Smooth muscle cell of the brain vasculature (primary cell): ENCODE data around the gene PLXNC1.
A peak's percentile ranks its signal among the peaks of the same experiment; 100 is the strongest.

ENCODE experiments used
- DNase-seq: peaks from one replicate; pipeline ENCODE4 v3.0.0-alpha.2; 2012; ENCODE audit warnings: low read depth, low spot score

PLXNC1 gene

DNA sequence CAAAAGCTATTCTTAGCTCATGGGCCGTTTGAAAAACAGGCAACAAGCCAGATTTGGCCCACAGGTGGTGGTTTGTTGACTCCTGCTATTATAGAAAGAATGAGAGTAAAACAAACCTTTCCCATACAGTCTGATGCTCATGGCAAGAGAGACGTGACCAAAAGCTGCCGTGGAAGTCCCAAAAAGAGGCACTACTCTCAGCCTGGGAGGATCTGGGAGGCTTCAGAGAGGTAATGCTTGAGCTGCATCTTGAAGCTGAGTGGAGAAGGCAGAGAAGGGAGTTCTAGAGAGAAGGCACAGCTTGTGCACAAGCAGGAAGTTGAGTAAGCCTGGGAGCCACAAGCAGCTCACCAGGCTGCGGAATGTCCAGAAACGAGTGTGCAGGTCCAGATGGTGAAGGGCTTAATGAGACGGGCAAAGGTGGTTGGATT lies 9.6 kb downstream of the PLXNC1 start:
- no peak for DNase-seq

DNA sequence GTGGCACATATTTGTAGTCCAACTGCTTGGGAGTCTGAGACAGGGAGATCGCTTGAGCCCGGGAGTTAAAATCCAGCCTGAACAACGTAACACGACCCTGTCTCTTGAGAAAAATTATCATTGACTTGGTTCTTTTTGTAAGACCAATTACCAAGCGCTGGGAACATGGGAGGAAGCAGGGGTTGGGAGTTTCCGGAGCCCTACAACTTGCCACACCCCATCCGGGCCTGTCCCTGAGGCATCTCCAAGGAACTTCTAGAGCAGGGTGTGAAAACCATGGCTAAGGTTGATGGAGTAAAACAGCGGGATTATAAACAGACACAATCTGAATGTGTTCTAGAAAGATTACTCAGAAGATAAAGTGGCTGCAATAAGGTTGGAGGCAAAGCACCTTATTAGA lies 10.3 kb downstream of the PLXNC1 start:
- no peak for DNase-seq

DNA sequence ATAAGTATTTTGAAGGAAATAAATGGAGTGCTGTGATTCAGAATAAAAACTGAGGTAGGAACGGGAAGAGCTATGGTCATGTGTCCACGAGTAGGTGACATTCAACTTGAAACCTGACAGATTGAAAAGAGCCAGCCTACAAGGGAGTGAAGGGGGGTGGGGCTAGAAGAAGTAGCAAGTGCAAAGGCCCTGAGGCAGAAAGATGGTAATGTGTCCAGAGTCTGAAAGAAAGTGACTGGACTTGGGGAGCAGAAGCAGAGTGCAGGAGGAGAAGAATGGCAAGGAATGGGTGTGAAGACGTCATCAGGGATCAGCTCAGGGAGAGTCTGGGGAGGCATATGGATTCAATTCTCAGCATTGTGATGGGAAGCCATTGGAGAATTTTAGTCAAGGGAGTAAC lies 13.7 kb downstream of the PLXNC1 start:
- DNase-seq = no peak

DNA sequence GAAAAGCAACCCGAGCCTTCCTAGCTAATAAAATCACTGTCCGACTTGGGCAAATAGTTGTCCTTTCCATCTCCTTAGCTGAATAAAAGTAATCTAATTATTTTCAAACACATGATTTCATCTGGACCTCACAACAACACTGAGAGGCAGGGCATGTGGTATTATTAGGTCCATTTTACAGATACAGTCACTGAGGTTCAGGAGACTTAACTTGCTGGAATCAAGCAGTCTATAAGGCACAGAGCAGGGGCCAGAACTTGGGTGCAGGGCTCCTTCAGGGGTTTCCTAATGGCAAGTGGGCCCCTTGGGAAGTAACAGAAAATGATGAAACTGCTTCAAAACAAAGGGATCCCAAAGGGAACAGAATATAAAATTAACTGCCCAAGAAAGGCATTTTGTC lies 15.5 kb downstream of the PLXNC1 start:
- no peak for DNase-seq

DNA sequence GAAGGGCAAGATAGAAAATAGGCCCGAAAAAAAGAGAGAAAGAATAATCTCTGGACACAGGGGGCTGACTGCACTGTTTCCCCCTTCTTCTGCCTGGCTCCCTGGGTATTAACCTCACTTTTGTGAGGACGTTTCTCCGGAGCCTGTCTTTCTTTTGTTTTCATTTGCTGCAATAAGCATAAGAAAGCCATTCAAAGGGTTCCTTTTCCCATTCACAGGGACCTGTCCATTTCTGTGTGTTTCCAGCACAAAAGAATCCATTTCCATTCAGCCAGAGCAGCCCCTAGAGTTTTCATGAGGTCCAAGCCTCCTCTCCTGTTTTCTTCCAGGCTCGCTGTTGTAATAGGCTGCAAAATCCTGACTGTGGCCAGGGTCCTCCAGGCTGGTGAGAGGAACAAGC lies 16.8 kb downstream of the PLXNC1 start:
- DNase-seq = no peak

DNA sequence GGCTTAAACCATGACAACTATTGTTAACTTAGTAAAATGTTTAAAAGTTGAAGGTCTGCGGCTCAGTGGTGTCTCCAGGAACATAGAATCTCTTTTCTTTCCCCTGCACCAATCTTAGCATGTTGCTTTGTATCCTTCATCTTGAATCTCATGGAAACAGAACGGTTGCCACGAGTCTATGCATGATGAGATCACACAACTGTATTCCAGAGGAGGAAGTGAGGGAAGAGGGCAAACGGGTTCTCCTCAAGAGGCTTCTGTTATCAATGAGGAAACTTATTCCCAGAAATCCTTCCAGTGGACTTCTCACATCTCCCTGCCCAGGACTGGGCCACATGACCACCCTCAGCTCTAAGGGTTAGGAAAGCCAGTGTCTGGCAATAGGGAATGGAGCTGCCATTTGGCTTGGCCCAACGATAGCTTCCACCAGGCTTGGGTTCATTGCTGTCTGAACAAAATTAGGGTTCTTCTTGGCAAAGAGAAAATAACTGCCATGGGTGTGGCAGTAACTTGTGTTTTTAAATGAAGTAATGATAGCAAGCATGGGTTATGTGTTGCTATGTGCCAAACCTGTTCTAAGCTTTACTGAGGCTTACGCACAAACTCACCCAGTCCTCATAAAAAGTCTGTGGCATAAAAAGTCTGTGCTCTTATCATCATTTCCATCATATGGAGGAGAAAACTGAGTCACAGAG lies 17.4 kb downstream of the PLXNC1 start:
- no peak for DNase-seq

DNA sequence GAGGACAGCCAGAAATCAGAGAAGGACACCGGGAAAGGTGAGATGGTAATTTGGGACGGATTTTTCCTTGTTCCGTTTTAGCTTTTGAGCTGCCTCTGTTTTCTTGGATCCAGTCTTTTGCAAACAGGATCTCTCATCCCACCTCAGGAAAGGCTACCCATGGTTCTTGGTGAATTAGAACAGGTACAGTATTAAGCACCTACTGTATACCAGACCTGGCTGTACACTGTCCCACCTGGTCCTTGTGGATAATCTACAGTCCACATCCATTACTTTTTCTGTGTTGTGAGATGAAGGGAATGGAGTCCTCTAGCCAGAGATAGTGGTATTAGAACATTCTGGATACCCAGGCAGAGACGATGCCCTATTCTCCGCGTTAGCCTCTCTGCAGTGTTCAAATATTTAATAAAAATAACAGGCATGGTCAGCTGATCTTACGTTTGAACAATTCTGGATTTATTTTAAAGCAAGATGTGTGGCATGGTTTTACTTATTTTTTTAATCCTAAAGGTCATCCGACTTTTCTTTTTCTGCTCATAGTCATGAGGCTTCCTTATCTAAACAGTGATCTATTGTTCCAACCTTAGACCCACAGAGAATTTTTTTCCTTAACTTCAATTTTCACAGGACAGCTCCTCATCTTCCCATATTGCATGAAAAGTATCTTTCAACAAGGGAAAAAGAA lies 18.8 kb downstream of the PLXNC1 start:
- no peak for DNase-seq

DNA sequence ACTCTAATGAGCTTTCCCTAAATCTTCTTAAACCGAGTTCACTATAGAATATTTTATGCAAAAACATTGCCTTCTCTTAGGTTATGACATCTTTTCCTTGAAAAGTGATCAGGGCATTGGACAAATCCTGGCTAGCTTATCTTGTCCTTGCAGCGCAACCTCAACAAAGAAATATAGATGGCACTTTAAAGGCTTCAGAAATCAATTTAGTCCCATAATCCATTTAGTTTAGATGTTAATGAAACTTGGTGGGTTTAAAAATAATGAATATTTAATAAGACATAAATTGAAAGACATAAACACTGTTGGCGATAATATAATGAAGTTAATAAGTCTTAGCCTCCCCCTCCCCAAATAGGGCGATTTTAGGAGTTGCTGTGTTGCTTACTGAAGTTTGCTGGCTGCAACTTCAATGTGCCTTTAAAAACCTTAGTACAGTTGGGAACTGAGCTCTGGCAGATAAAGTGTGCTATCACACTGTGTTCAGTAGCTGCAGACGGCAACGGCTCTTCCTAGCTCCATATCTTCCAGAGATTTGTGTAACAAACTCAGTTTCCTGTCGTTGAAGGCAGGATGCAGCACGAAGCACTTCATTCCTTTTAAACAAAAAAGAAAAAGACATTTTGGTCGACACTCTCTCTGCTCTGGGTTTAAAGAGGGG lies 19.5 kb downstream of the PLXNC1 start:
- DNase-seq = no peak

DNA sequence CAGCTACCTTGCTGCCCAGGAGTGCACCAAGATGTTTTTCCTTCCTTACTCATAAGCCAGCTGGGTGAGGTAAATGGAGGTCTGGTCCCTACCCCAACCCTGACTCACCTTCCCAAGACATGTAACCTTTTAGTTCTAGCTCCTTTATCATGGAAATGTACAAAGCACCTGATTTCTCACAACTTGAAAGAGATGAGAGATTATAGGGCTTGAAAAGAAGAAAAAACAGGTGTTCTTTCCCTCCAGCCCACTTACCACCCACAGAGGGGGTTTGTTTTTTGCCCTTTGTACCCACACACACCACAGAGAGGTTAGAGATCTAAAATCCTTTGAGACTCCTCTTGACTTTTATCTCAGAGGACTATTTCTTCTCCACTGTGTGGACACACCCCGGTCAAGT lies 21.1 kb downstream of the PLXNC1 start:
- no peak for DNase-seq

DNA sequence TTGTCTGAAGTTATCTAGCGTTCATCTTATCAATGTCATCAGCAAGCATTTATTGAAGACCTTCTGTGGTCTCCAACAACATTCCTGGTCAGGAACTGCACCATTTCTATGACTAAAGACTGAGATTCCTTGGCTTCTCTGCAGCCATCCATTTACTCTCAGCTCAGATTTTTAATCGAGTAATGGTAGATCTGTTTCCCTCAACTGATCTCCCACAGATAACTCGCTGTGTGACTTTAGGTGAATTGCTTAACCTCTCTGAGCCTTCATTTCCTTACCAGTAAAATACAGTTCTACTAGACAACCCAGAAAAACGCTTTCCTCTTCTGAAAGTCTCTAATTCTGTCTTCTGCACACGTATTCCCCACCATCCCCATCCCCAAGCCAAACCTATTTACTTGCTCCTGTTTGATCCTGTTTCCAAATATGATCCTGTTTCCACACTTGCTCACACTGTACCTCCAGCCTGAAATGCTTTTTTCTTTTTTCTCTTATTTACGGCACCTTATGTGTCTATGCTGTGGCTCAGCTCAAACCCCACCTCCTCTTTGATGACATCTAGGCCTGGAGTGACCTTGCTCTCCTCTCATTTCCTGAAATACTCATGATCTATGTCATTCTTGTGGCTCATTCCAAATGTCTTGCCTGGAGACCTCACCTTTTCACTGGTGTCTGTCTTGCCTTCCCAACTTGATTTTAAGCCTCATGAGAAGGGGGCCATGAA lies 21.8 kb downstream of the PLXNC1 start:
- no peak for DNase-seq

DNA sequence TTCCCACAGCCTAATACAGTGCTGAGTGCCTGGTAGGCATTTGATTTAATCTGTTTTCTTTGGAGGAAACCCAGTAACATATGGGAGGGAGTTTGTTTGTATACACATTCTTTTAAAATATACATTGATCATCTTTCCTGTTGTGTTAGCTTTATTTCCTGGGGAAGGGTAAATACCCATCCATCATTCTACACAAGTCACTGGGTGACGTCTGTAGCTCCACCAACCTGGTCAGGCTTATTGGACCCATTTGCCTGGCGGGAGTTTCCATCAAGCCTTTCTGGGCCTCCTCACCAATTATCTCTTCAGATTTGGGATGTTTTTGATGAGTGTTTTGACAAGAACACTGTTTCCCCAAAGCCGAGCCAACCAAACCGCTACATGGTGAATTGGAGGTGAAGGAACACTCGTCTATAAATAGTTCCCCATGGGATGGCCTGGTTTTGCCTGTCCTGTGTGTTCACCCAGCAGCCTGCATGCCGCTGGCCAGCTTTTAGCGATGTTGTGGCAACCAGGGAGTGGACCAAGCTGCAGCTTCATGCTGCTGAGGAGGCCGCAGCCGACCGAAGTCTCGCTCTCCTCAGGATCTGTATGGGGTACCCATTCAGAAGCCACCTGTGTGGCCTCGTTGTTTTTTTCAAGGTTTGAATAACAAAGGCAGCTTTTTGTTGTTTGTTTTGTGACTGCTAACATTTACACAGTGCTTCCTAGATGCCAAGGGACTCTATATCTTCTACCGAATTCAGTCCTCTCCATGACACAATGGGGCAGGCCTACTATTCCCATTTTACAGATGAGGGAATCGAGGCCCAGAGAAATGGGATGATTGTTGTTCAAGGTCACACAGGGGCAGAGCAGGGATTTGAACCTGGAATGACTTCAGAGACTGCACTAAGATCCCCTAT lies 22.6 kb downstream of the PLXNC1 start:
- DNase-seq = no peak

DNA sequence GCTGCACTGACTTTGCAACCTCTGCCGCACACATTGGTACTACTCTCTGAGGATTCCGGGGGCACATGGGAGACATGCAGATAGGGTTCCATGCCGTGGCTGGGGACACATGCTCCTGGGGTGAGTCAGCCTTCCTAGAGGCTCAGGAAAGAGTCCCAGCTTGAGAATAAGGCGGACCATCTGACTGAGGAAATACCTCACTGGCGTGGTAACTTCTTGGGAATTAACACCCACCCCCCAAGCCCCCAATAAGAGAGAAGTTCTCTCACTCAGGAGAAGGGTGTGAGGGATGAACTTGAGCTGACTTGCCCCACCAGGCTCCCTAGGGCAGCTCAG lies 23.2 kb downstream of the PLXNC1 start:
- no peak for DNase-seq

DNA sequence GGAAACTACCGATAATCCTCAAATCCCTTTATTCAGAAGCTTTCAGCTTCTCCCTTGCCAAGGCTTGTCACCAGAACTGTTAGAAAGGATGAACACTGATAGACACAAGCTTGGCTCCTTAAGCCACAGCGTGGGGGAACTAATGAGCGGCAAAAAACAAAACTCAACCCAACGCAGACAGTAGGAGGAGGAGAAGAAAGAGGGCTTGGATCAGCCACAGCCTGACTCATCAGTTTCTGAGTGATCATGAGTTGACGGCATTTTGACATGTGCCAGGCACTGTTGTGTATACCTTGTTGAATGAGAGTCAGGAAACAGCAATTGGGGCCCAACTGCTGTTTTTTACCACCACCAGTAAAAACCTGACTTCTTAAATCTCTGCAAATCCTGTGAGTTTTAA lies 23.7 kb downstream of the PLXNC1 start:
- no peak for DNase-seq

DNA sequence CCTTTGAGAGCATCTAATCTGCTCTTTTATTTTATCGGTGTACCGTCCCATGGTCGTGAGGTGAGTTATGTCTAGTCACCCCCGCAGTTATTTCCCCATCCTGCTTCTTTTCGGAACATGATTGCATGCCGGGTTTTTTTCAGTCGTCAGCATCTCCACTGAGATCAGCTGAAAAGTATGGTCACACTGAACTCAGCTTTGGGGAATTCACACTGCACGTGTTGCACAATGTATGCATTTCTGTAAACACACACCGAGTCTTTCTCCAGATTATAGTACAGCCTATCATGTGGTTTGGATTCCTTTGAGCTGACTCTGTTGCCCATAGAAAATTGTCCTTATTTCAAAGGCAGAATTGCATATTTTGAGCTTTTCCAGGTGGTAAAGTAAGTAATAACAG lies 24.6 kb downstream of the PLXNC1 start:
- DNase-seq = peak; percentile 43

DNA sequence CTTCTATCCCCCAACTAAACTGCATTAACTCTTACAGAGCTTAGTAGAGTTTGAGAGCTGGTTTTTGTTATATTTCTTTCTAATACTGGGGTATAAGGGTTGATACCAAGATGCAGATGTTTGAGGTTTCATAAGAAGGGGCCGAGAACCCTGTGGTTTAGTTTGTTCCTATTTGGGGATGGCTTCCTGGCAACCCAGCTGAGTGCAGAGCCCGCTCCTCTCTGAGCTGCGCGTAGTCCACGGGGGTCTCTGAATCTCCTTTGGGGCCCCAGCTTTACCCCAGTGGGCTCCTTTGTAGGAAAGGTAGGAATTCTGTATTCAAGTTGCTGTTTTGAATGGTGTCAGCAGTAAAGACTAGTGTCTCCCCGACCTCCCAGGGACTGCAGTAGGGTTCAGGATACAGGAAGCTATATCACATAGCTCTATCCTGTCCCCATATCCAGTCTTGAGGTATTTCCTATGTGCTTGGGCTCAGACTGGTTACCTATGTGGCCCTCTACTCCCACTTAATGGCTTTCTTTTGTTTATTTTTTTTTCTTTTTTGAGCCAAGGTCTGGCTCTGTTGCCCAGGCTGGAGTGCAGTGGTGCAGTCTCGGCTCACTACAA lies 25.4 kb downstream of the PLXNC1 start:
- DNase-seq = no peak

DNA sequence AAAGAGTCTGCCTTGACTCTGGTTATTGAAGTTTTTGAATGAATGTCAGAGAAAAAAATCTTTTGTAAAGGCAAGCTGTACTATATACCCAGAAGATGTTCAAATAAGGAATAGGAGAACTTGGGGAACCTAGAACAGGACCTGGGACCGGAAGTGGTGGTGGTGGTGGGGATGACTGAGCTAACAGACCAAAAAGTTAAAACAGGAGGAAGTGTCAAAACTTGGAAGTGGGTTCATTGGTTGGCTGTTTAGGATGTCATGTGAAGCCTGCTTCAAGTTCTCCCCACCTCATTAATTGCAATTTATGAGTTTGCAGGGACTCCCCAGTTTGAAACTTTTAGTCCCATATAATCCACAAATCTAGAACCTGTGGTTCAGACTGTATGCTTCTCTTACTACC lies 26.2 kb downstream of the PLXNC1 start:
- no peak for DNase-seq

DNA sequence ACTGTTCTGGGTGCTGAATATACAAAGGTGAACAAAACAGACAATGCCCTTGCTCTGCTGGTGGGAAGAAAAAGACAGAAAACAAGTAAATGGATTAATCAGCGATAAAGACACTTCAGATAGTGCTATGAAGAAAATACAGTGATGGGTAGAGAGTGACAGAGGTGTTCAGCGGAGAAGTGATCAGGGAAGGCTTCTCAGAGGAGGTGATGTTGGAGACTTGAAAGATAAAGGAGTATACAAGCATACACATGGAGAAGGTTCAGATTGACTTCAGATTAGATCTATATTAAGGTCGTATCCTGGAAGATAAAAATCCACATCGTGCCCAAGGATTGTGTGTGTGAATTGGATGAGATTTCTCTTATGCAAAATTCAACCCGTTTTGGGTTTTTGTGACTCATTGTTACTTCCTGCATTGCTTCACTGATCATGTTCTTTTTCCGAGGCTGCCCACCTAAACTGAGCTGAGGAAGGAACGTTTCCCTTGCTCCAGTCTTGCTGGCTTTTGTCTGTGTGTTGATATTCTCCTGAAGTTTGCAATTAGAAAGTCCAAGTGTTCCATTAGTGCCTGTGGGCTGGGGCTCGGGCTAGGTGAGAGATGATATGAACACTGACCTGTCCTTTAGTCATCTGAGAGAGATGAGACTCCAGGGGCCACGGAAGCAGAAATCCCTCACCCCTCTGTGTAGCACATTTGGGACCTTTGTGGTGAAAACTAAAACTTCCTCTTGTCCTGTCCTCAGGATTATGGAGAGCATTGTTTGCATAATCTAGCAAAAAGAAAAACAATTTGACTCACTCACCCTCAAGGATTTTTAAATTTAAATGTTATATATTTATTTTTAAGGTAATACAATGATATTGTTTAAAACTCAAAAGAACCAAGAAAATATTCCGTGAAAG lies 27.6 kb downstream of the PLXNC1 start:
- DNase-seq = no peak

DNA sequence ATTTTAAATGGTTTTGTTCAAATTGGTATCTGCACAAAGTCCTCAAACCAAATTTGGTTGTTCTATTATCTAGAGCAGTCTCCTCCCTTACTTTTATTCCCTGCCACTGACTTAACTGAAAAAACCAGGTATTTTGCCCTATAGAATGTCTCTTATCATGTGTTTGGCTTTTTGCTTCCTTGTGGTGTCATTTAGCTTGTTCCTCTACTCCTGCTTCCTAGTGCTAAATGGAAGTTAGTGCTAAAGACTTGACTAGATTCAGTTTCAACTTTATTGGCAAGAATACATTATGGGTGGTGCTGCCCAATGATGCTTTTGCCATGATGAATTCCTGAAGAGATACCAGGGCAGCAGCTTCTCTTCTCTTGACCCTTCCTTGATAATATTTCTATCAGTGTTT lies 29.7 kb downstream of the PLXNC1 start:
- DNase-seq = no peak

DNA sequence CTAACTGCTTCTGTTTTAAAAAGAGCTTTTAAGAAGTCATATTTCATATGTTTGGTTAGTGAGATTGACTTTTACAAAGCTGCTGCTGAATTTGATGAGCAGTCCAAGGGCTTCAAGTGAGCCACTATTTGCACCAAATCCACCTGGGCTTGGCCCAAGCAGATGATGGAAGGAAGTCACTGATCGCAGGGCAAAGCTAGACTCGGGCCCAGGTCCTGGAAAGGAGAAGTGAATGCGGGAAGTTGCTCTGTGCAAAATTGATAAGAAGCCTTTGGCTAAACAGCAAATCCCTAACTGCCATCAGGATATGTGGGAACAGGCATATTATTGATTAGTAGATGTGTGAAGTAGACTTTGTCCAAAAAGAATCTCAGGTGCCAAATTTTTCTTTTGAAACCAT lies 30.5 kb downstream of the PLXNC1 start:
- no peak for DNase-seq

DNA sequence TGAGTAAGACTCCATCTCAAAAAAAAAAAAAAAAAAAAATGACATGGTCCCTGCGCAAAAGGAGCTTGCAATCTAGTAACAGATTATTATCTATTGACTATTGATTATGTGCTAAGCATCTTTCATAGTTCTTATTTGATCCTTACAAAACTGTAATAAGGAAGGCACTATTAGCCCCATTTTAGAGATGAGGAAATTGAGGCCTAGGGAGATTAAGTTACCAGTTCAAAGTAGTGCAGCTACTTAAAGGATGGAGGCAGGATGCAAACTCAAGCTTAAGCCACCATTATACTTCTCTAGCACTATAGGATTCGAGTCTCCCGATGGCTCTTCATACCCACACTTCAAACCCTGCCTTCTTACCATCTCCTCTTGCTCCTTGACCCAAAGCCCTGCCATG lies 31.3 kb downstream of the PLXNC1 start:
- DNase-seq = no peak
